ENCODE measurements around the gene FBXO11. TPM values are rescaled to one million over a fixed set of nuclear protein-coding genes. Genes with fewer than 3 reads are reported as not detected.

FBXO11 gene
- polyA plus RNA-seq, 1 of the 3 experiments (the other 2 are of a cell fraction), result 26.6 TPM

DNA sequence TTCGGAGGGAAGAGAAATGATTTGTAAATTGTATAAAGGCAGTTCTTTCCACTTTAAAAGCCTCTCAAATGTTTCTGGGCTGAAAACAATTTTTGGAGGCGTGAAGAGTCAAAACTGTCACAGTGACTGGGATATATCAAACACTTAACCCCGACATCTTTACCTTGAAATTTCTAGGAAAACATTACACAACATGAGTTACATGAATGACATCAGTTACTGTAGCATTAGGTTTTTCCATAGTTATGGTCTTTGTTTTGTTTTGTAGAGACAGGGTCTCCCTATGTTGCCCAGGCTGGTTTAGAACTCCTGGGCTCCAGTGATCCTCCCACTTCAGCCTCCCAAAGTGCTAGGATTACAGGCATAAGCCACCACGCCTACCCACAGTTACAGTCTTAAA, 97.7 kb downstream of the FBXO11 start:
- H3K9me3 ChIP-seq, result peaks cover 2% of the 10 kb centered on the region; the same call in 1 of the 2 replicates
- no peak overlapping the region for H3K4me2 ChIP-seq
- CTCF ChIA-PET, result interaction anchor here (1.2 to 1.5 kb wide), 3 partner anchors 9 to 298 kb away, joined by 3 to 4 read pairs (median 3); no protein-coding TSS in a partner anchor
- H3K27ac ChIP-seq (ENCODE audit: low read depth in 2 of 2, low read length in 1 of 2), result no peak overlapping the region
- H3K79me2 ChIP-seq (ENCODE audit: insufficient read depth), result peaks cover 22% of the 10 kb centered on the region; the same call in 1 of the 2 replicates
- peaks cover 87 to 95% of the 10 kb centered on the region in 2 experiments for H3K36me3 ChIP-seq (replicated peaks in 1 of 2; ENCODE audit: control insufficient read depth in 1 of 2, insufficient read depth in 2 of 2, low read length in 1 of 2)
- POLR2A ChIA-PET, result no interaction called here
- H3F3A ChIP-seq (replicated peaks; ENCODE audit: insufficient read depth), result peaks cover 42% of the 10 kb centered on the region
- no peak for DNase-seq
- no peak for TF ChIP-seq NFIC (IDR thresholded peaks at IDR 0.05; ENCODE audit: borderline replicate concordance)
- no peak for TF ChIP-seq TCF12 (IDR thresholded peaks at IDR 0.05)
- TF ChIP-seq JUND (IDR thresholded peaks at IDR 0.05), result no peak
- TF ChIP-seq MEF2A (IDR thresholded peaks at IDR 0.05; ENCODE audit: borderline replicate concordance, low read depth), result no peak
- TF ChIP-seq, protein P1, sequence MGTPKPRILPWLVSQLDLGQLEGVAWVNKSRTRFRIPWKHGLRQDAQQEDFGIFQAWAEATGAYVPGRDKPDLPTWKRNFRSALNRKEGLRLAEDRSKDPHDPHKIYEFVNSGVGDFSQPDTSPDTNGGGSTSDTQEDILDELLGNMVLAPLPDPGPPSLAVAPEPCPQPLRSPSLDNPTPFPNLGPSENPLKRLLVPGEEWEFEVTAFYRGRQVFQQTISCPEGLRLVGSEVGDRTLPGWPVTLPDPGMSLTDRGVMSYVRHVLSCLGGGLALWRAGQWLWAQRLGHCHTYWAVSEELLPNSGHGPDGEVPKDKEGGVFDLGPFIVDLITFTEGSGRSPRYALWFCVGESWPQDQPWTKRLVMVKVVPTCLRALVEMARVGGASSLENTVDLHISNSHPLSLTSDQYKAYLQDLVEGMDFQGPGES (IDR thresholded peaks at IDR 0.05; ENCODE audit: low read depth, low read length), result no peak
- no peak for TF ChIP-seq RCOR1 (IDR thresholded peaks at IDR 0.05; ENCODE audit: low read length)
- no peaks in the 10 kb centered on the region for H3K9me2 ChIP-seq
- WGBS (ENCODE audit: low lambda C conversion rate), result 86% methylated on average over 4 of the region's 4 CpGs
- H3K9ac ChIP-seq, result no peak overlapping the region
- H3K4me1 ChIP-seq (ENCODE audit: control insufficient read depth in 1 of 2, insufficient read depth in 2 of 2, low read depth in 1 of 2, low read length in 1 of 2), result peaks cover 0 to 7% of the 10 kb centered on the region in 2 experiments; a peak in 1 of 4 replicates
- peaks cover 6% of the 10 kb centered on the region; the same call in 1 of the 2 replicates for H4K20me1 ChIP-seq (ENCODE audit: insufficient read depth)
- H2AFZ ChIP-seq (ENCODE audit: low read depth), result no peak overlapping the region
- H3K4me3 ChIP-seq (ENCODE audit: low read depth in 2 of 2, low read length in 1 of 2), result no peak overlapping the region
- H3K27me3 ChIP-seq (ENCODE audit: insufficient read depth), result no peaks in the 10 kb centered on the region

DNA sequence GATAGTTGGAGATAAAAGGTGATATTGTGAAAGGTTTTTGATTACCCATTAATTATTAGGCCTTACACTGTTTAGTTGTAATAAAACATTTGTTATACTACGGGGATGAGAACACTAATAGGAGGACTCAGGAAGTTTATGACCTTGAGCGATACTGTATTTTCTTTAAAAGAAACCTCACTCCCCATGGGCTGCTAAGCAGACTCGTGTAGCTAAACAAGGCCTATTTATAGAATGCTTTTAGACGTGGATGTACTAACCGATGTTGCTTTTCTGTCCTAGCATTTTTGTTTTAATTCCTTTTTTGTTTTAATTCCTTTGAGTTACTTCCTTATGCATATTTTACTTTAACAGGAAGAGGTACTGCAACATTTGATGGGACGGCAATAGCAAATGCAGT, 100.4 kb downstream of the FBXO11 start:
- no peaks in the 10 kb centered on the region for H3K27me3 ChIP-seq (ENCODE audit: insufficient read depth)
- H3K9me3 ChIP-seq, result peaks cover 6% of the 10 kb centered on the region; the same call in 1 of the 2 replicates
- peaks cover 49% of the 10 kb centered on the region for H3K79me2 ChIP-seq (ENCODE audit: insufficient read depth)
- H4K20me1 ChIP-seq (ENCODE audit: insufficient read depth), result peaks cover 10% of the 10 kb centered on the region; the same call in 1 of the 2 replicates
- H3K9me2 ChIP-seq, result no peaks in the 10 kb centered on the region
- H3K36me3 ChIP-seq (replicated peaks in 1 of 2; ENCODE audit: control insufficient read depth in 1 of 2, insufficient read depth in 2 of 2, low read length in 1 of 2), result peaks cover 91 to 95% of the 10 kb centered on the region in 2 experiments
- H3K27ac ChIP-seq (ENCODE audit: low read depth in 2 of 2, low read length in 1 of 2), result no peak overlapping the region
- ChIA-PET POLR2A (no interaction called here), CTCF (interaction anchor here (1.9 kb wide), 1 partner anchor 301 kb away, joined by 6 read pairs; no protein-coding TSS in a partner anchor)
- no peak overlapping the region for H3K9ac ChIP-seq
- no peak overlapping the region for H3K4me3 ChIP-seq (ENCODE audit: low read depth in 2 of 2, low read length in 1 of 2)
- H3K4me2 ChIP-seq, result no peak overlapping the region
- DNase-seq, result no peak
- peaks cover 0 to 7% of the 10 kb centered on the region in 2 experiments; a peak in 1 of 4 replicates for H3K4me1 ChIP-seq (ENCODE audit: control insufficient read depth in 1 of 2, insufficient read depth in 2 of 2, low read depth in 1 of 2, low read length in 1 of 2)
- H3F3A ChIP-seq (replicated peaks; ENCODE audit: insufficient read depth), result peaks cover 39% of the 10 kb centered on the region
- TF ChIP-seq GABPA (IDR thresholded peaks at IDR 0.05; ENCODE audit: low read depth) (no peak), FOSL2 (IDR thresholded peaks at IDR 0.05; ENCODE audit: borderline replicate concordance, low read depth) (no peak), SMC3 (IDR thresholded peaks at IDR 0.05; ENCODE audit: low read depth, low read length) (no peak), TEAD4 (IDR thresholded peaks at IDR 0.05; ENCODE audit: borderline replicate concordance, insufficient read depth) (no peak), NFIC (IDR thresholded peaks at IDR 0.05; ENCODE audit: borderline replicate concordance) (no peak), RXRA (IDR thresholded peaks at IDR 0.05; ENCODE audit: borderline replicate concordance, low read depth) (no peak), POLR2AphosphoS5 (IDR thresholded peaks at IDR 0.05; ENCODE audit: low read depth, low read length) (no peak), CHD2 (IDR thresholded peaks at IDR 0.05; ENCODE audit: low read length, partially characterized antibody) (no peak), ELF1 (IDR thresholded peaks at IDR 0.05) (no peak), JUND (IDR thresholded peaks at IDR 0.05) (no peak), MEF2A (IDR thresholded peaks at IDR 0.05; ENCODE audit: borderline replicate concordance, low read depth) (no peak), RAD21 (IDR thresholded peaks at IDR 0.05; ENCODE audit: low read length) (no peak), EP300 (IDR thresholded peaks at IDR 0.05; ENCODE audit: borderline replicate concordance in 1 of 2, low read depth in 1 of 2, low read length in 1 of 2) (no peak)
- TF ChIP-seq, protein P2, sequence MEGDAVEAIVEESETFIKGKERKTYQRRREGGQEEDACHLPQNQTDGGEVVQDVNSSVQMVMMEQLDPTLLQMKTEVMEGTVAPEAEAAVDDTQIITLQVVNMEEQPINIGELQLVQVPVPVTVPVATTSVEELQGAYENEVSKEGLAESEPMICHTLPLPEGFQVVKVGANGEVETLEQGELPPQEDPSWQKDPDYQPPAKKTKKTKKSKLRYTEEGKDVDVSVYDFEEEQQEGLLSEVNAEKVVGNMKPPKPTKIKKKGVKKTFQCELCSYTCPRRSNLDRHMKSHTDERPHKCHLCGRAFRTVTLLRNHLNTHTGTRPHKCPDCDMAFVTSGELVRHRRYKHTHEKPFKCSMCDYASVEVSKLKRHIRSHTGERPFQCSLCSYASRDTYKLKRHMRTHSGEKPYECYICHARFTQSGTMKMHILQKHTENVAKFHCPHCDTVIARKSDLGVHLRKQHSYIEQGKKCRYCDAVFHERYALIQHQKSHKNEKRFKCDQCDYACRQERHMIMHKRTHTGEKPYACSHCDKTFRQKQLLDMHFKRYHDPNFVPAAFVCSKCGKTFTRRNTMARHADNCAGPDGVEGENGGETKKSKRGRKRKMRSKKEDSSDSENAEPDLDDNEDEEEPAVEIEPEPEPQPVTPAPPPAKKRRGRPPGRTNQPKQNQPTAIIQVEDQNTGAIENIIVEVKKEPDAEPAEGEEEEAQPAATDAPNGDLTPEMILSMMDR (IDR thresholded peaks at IDR 0.05), result no peak
- TF ChIP-seq, protein P3, sequence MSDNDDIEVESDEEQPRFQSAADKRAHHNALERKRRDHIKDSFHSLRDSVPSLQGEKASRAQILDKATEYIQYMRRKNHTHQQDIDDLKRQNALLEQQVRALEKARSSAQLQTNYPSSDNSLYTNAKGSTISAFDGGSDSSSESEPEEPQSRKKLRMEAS (IDR thresholded peaks at IDR 0.05; ENCODE audit: low read depth), result no peak
- TF ChIP-seq, protein P4, sequence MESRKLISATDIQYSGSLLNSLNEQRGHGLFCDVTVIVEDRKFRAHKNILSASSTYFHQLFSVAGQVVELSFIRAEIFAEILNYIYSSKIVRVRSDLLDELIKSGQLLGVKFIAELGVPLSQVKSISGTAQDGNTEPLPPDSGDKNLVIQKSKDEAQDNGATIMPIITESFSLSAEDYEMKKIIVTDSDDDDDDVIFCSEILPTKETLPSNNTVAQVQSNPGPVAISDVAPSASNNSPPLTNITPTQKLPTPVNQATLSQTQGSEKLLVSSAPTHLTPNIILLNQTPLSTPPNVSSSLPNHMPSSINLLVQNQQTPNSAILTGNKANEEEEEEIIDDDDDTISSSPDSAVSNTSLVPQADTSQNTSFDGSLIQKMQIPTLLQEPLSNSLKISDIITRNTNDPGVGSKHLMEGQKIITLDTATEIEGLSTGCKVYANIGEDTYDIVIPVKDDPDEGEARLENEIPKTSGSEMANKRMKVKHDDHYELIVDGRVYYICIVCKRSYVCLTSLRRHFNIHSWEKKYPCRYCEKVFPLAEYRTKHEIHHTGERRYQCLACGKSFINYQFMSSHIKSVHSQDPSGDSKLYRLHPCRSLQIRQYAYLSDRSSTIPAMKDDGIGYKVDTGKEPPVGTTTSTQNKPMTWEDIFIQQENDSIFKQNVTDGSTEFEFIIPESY (IDR thresholded peaks at IDR 0.05; ENCODE audit: borderline replicate concordance, low read depth), result no peak
- TF ChIP-seq, protein P5, sequence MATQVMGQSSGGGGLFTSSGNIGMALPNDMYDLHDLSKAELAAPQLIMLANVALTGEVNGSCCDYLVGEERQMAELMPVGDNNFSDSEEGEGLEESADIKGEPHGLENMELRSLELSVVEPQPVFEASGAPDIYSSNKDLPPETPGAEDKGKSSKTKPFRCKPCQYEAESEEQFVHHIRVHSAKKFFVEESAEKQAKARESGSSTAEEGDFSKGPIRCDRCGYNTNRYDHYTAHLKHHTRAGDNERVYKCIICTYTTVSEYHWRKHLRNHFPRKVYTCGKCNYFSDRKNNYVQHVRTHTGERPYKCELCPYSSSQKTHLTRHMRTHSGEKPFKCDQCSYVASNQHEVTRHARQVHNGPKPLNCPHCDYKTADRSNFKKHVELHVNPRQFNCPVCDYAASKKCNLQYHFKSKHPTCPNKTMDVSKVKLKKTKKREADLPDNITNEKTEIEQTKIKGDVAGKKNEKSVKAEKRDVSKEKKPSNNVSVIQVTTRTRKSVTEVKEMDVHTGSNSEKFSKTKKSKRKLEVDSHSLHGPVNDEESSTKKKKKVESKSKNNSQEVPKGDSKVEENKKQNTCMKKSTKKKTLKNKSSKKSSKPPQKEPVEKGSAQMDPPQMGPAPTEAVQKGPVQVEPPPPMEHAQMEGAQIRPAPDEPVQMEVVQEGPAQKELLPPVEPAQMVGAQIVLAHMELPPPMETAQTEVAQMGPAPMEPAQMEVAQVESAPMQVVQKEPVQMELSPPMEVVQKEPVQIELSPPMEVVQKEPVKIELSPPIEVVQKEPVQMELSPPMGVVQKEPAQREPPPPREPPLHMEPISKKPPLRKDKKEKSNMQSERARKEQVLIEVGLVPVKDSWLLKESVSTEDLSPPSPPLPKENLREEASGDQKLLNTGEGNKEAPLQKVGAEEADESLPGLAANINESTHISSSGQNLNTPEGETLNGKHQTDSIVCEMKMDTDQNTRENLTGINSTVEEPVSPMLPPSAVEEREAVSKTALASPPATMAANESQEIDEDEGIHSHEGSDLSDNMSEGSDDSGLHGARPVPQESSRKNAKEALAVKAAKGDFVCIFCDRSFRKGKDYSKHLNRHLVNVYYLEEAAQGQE (IDR thresholded peaks at IDR 0.05; ENCODE audit: low read depth, low read length), result no peak
- H2AFZ ChIP-seq (ENCODE audit: low read depth), result no peak overlapping the region
- 93% methylated on average over 6 of the region's 6 CpGs for WGBS (ENCODE audit: low lambda C conversion rate)

Measured in SK-N-SH (cell line).